Thyroid gland (tissue), 4 donors: ENCODE results near the gene DCAF16. TPM values are rescaled to one million over a fixed set of nuclear protein-coding genes. Genes with fewer than 3 reads are reported as not detected.

Experiments
- DNase-seq, 2 donors: peaks; one replicate each; pipeline ENCODE4 v3.0.0-alpha.2; 2019
- H3K27ac ChIP-seq, 3 donors: fragments of 200-600 bp; sonication (generic); 1 replicate in 2 of 3; 2 replicates in 1 of 3; pipeline ENCODE4 v1.5.1; 2016 to 2019; ENCODE audit warnings: mild to moderate bottlenecking in 1 of 3, moderate library complexity in 1 of 3
- H3K27me3 ChIP-seq: fragments of 200-600 bp; sonication (generic); one replicate; pipeline ENCODE4 v1.5.1; 2019
- H3K36me3 ChIP-seq, 2 donors: fragments of 200-600 bp; sonication (generic); one replicate each; pipeline ENCODE4 v1.5.1; 2016 to 2019
- H3K4me1 ChIP-seq, 2 donors: fragments of 200-600 bp; sonication (generic); one replicate each; pipeline ENCODE4 v1.5.1; 2017 to 2019
- H3K4me3 ChIP-seq, 3 donors: fragments of 200-600 bp; sonication (generic); replicated peaks in 1 of 3; 1 replicate in 2 of 3; 2 replicates in 1 of 3; pipeline ENCODE4 v1.5.1; 2016; ENCODE audit warnings: mild to moderate bottlenecking in 1 of 3
- H3K9me3 ChIP-seq: fragments of 200-600 bp; sonication (generic); one replicate; pipeline ENCODE4 v1.5.1; 2017
- POLR2A ChIP-seq, 2 donors: fragments of 450-650 bp; IDR thresholded peaks; one replicate each; pipeline ENCODE4 v1.6.1; 2017; ENCODE audit warnings: antibody characterized with exemption in 2 of 2, mild to moderate bottlenecking in 2 of 2, moderate library complexity in 1 of 2
- WGBS, 2 donors: methylation state at CpG; one replicate each; pipeline ENCODE4 v1.1.5; 2017; 5-methylcytosine and 5-hydroxymethylcytosine counted together
- intact Hi-C: fragments of 100-400 bp; cut with DNase I; formaldehyde crosslinking; loops from one replicate; pipeline ENCODE4 v1.15.1; 2023
- total RNA-seq, 4 donors: library from RNA; depleted of rRNA; stranded (reverse); fragments of >200 nt; gene quantifications; one replicate each; pipeline ENCODE4 v1.2.3, GENCODE V29; 2016
- TF ChIP-seq, protein P1 (sequence below), 6 experiments: fragments of 200-600 bp in 3 of 6; fragments of 450-650 bp in 3 of 6; sonication (generic) in 3 of 6; IDR thresholded peaks; one replicate each; pipeline ENCODE4 v1.5.1; 2016 to 2019; ENCODE audit warnings: antibody characterized with exemption in 6 of 6, mild to moderate bottlenecking in 2 of 6, inconsistent platforms in 1 of 6, moderate library complexity in 1 of 6

Gene DCAF16
- total RNA-seq, 4 donors from 2014 or later = 26.2 to 79.1 (median 42.9) TPM

DNA sequence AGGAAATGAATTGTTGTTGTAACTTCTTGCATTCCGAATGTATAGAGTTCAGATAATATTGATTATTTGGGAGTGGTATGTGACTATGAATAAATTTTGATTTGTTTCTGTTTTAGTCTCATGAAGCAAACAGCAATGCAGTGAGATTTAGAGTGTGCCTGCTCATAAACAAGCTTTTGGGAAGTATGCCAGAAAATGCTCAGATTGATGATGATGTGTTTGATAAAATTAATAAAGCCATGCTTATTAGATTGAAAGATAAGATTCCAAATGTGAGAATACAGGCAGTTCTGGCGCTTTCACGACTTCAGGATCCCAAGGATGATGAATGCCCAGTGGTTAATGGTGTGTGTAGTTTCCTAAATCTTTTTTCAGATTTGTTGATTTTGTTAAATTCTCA lies 2.2 kb upstream of the DCAF16 start:
- TF ChIP-seq POLR2A (IDR thresholded peaks at IDR 0.05) = no peak
- TF ChIP-seq, protein P1, sequence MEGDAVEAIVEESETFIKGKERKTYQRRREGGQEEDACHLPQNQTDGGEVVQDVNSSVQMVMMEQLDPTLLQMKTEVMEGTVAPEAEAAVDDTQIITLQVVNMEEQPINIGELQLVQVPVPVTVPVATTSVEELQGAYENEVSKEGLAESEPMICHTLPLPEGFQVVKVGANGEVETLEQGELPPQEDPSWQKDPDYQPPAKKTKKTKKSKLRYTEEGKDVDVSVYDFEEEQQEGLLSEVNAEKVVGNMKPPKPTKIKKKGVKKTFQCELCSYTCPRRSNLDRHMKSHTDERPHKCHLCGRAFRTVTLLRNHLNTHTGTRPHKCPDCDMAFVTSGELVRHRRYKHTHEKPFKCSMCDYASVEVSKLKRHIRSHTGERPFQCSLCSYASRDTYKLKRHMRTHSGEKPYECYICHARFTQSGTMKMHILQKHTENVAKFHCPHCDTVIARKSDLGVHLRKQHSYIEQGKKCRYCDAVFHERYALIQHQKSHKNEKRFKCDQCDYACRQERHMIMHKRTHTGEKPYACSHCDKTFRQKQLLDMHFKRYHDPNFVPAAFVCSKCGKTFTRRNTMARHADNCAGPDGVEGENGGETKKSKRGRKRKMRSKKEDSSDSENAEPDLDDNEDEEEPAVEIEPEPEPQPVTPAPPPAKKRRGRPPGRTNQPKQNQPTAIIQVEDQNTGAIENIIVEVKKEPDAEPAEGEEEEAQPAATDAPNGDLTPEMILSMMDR (IDR thresholded peaks at IDR 0.05) = no peak
- WGBS, 2 donors = 72 to 74% methylated on average over 3 of the region's 3 CpGs
- DNase-seq = no peak
- Histone ChIP-seq H3K9me3 (no peaks in the 10 kb centered on the region), H3K27ac (no peak overlapping the region), H3K4me1 (peaks cover 18 to 25% of the 10 kb centered on the region in 2 donors), H3K36me3 (no peaks in the 10 kb centered on the region), H3K4me3 (no peak overlapping the region), H3K27me3 (no peaks in the 10 kb centered on the region)
- intact Hi-C loops = loop anchor here (10.0 kb wide), 1 partner anchor 782 kb away; no protein-coding TSS in a partner anchor

DNA sequence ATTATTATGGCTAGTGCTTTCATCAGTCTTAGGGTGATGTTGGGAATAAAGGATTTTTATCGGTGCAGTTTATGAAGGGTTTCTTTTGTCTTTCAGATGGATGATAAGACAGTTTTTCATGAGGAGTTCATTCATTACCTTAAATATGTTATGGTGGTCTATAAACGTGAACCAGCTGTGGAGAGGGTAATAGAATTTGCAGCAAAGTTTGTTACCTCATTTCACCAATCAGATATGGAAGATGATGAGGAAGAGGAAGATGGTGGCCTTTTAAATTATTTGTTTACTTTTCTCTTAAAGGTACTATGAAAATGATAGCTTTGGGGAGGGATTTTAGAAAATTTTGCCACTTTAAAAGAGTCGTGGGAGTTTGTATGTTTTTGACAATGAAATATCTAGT lies 1.6 kb upstream of the DCAF16 start:
- TF ChIP-seq, protein P1 (IDR thresholded peaks at IDR 0.05) = no peak
- no peak for TF ChIP-seq POLR2A (IDR thresholded peaks at IDR 0.05)
- Histone ChIP-seq H3K4me3 (no peak overlapping the region), H3K27ac (no peak overlapping the region), H3K36me3 (no peaks in the 10 kb centered on the region), H3K27me3 (no peaks in the 10 kb centered on the region), H3K4me1 (peaks cover 21 to 30% of the 10 kb centered on the region in 2 donors), H3K9me3 (no peaks in the 10 kb centered on the region)
- no peak for DNase-seq
- WGBS, 2 donors = 14 to 18% methylated on average over 3 of the region's 3 CpGs
- intact Hi-C loops = loop anchor here (10.0 kb wide), 1 partner anchor 783 kb away; no protein-coding TSS in a partner anchor

DNA sequence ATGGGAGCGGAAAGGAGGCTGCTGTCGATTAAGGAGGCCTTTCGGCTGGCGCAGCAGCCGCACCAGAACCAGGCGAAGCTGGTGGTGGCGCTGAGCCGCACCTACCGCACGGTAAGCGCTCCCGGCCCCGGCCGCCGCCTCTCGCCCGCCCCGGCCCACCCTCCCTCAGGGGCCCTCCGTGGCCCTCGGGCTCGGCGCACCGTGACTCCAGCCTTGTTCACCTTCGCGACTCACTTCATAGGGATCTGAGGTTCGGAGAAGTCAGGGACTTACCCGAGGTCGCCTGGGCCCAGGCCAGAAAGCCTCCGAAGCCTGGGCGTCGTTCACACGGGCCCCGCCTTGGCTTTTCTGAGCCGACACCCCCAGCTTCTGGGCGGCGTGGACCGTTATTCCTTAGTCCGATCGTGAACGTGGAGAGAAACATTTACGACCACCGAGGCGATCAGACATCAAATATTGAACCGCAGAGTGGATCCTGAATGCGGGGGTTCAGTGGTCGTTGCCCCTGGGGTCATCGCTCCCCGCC lies 584 bp upstream of the DCAF16 start:
- DNase-seq = no peak
- Histone ChIP-seq H3K27ac (no peak overlapping the region), H3K9me3 (no peaks in the 10 kb centered on the region), H3K36me3 (no peaks in the 10 kb centered on the region), H3K4me3 (peak overlapping the region; percentile 34 to 63 (median 52)), H3K27me3 (no peaks in the 10 kb centered on the region), H3K4me1 (peaks cover 26 to 30% of the 10 kb centered on the region in 2 donors)
- no peak for TF ChIP-seq POLR2A (IDR thresholded peaks at IDR 0.05)
- TF ChIP-seq, protein P1 (IDR thresholded peaks at IDR 0.05) = no peak
- 1 to 2% methylated on average over 22 to 30 of the region's 48 CpGs for WGBS, 2 donors
- intact Hi-C loops = loop anchor here (10.0 kb wide), 1 partner anchor 784 kb away; no protein-coding TSS in a partner anchor

DNA sequence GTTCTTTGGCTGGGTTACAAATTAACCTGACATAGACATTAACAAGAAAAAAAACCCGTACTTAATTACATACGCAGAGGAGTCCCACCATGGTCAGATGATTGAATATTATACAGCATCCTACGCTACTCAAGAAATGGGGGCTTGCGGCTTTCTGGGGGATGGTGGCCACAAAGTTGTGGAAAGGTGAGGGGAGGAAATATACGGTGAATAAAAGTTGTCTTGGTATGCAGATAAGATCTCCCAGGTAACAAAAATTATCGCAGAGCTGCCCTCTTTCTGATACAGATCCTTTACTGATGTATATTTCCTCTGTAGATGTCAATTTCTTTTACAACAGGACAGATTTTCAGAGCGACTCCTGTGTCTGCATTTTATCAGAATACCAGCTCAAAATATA lies 890 bp downstream of the DCAF16 start:
- no peaks in the 10 kb centered on the region for H3K9me3 ChIP-seq
- no peaks in the 10 kb centered on the region for H3K36me3 ChIP-seq
- intact Hi-C loops = loop anchor here (10.0 kb wide), 2 partner anchors 215 to 785 kb away; partner anchors contain the start of gene LCORL
- 2 to 3% methylated on average over 7 of the region's 7 CpGs for WGBS, 2 donors
- H3K27me3 ChIP-seq = no peaks in the 10 kb centered on the region
- TF ChIP-seq POLR2A (IDR thresholded peaks at IDR 0.05) = no peak
- TF ChIP-seq, protein P1 (IDR thresholded peaks at IDR 0.05) = no peak
- peaks cover 26 to 30% of the 10 kb centered on the region in 2 donors for H3K4me1 ChIP-seq
- peak overlapping the region in 2 of 3 donors; percentile 63 to 97 for H3K4me3 ChIP-seq
- peak overlapping the region; percentile 92 to 97 (median 96) for H3K27ac ChIP-seq
- no peak for DNase-seq

DNA sequence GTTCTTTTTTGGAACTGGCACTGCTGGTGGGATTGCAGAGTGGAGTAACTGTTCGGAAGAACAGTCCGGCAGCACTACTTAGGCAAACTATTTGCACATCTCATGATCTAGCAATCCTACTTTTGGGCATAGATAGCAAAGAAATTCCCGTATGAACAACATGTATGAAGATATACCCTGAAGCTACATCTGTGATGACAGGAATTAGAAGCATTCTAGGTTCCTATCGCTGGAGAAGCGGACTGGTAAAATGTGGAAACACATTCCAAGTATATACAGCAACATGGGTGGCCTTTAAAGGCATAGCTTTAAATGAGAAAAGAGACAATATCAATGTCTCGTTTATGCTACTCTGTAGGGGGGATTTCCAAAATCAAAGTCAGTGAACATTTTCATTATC lies 3.1 kb downstream of the DCAF16 start:
- Histone ChIP-seq H3K27me3 (no peaks in the 10 kb centered on the region), H3K4me1 (peaks cover 26 to 30% of the 10 kb centered on the region in 2 donors), H3K36me3 (peaks cover 15 to 17% of the 10 kb centered on the region in 2 donors), H3K9me3 (no peaks in the 10 kb centered on the region), H3K4me3 (no peak overlapping the region), H3K27ac (no peak overlapping the region)
- 69 to 72% methylated on average over 6 of the region's 6 CpGs for WGBS, 2 donors
- no peak for DNase-seq
- TF ChIP-seq POLR2A (IDR thresholded peaks at IDR 0.05) = no peak
- TF ChIP-seq, protein P1 (IDR thresholded peaks at IDR 0.05) = no peak
- intact Hi-C loops = loop anchor here (10.0 kb wide), 1 partner anchor 217 kb away; the partner anchor contains the start of gene LCORL
